GM12878 (cell line): ENCODE results near the gene ZNF22. TPM values are rescaled to one million over a fixed set of nuclear protein-coding genes. Genes with fewer than 3 reads are reported as not detected.

ENCODE experiments used
- BCL11A ChIP-seq: IDR thresholded peaks from 2 replicates; pipeline ENCODE4 v1.6.1; 2011; ENCODE audit warnings: low read depth, low read length
- MYC ChIP-seq: IDR thresholded peaks from 2 replicates; pipeline ENCODE4 v1.6.1; 2011; ENCODE audit warnings: mild to moderate bottlenecking, low read length, moderate library complexity, inconsistent platforms; ENCODE audit not compliant: insufficient read depth, insufficient replicate concordance, insufficient read length, severe bottlenecking
- NFXL1 ChIP-seq: fragments of 450-650 bp; IDR thresholded peaks from 2 replicates; pipeline ENCODE4 v1.6.1; 2017; ENCODE audit warnings: antibody characterized with exemption, mild to moderate bottlenecking, borderline replicate concordance
- SREBF2 ChIP-seq: IDR thresholded peaks from 2 replicates; pipeline ENCODE4 v1.6.1; 2012; ENCODE audit warnings: mild to moderate bottlenecking, low read length
- ZBTB11 ChIP-seq: fragments of 450-650 bp; formaldehyde crosslinking; IDR thresholded peaks from 2 replicates; pipeline ENCODE4 v1.5.0; 2022; ENCODE audit warnings: mild to moderate bottlenecking, missing genetic modification characterization
- ZNF274 ChIP-seq: IDR thresholded peaks from one replicate; pipeline ENCODE4 v1.8.0; 2011; ENCODE audit not compliant: insufficient read length, insufficient read depth
- ZNF687 ChIP-seq: fragments of 450-650 bp; IDR thresholded peaks from 2 replicates; pipeline ENCODE4 v1.6.1; 2017; ENCODE audit warnings: mild to moderate bottlenecking, moderate library complexity
- polyA plus RNA-seq, 11 experiments: library from polyadenylated mRNA; depleted of rRNA in 4 of 11; unstranded in 6 of 11; stranded (reverse) in 5 of 11; fragments of >200 nt; fragmentation: Nextera tagmentation in 4 of 11; fragmentation: Illumina TruSeq in 1 of 11; extraction: Ambion mirVana in 4 of 11; extraction: Trizol in 1 of 11; gene quantifications; 1 replicate in 1 of 11; 2 replicates in 10 of 11; pipeline versions ENCODE4 v1.2.1 to v1.2.3, GENCODE V29; 2011 to 2016; ENCODE audit warnings: inconsistent platforms in 2 of 11, missing spikeins in 2 of 11, low read depth in 1 of 11
- total RNA-seq, 4 experiments: library from RNA; depleted of rRNA in 3 of 4; stranded (reverse); fragments of >200 nt in 3 of 4; fragmentation: Illumina TruSeq in 1 of 4; extraction: Trizol in 1 of 4; gene quantifications; 2 replicates each; pipeline versions ENCODE4 v1.2.1 to v1.2.3, GENCODE V29; 2013 to 2021

ZNF22 gene
- total and polyA plus RNA-seq, 10 of the 15 experiments (the other 5 are each of a cell fraction or from before 2014, with no cell fraction given), result 31.1 to 74.4 (median 43.8) TPM

- TF ChIP-seq ZNF687 (no peak), ZNF274 (no peak), BCL11A (no peak), NFXL1 (no peak), SREBF2 (no peak), MYC (no peak), ZBTB11 (no peak)
Observed at GRCh38 chr10:45044290-45044689, 43.6 kb downstream of the ZNF22 start (continued).
